Measurements from ENCODE around the gene FBF1. TPM values are rescaled to one million over a fixed set of nuclear protein-coding genes. Genes with fewer than 3 reads are reported as not detected.

The FBF1 gene
- total and polyA plus RNA-seq, 2 of the 8 experiments (the other 6 are each of a cell fraction or from before 2014, with no cell fraction given), result 8.1 to 13.1 TPM

- 91% methylated on average over 13 of the region's 18 CpGs; no CpG with 5 or more reads in 1 of the 2 experiments for WGBS, 2 experiments (ENCODE audit: extremely low coverage in 1 of 2, insufficient coverage in 1 of 2, insufficient read length in 1 of 2, insufficient replicate concordance in 2 of 2, low coverage in 1 of 2, low lambda C conversion rate in 2 of 2, missing lambda C conversion rate in 1 of 2)
- no peak for FAIRE-seq
- H2BK15ac ChIP-seq (ENCODE audit: low read length), result no peak overlapping the region
These were observed 47.4 kb downstream of the FBF1 start for GRCh38 chr17:75893305-75894048.

More at GRCh38 chr17:75893305-75894048, 47.4 kb downstream of the FBF1 start:
- H3K18ac ChIP-seq (ENCODE audit: extremely low read depth, low read length), result no peak overlapping the region; the same call in 1 of the 2 replicates
- H4K20me1 ChIP-seq (replicated peaks in 1 of 2; ENCODE audit: control insufficient read depth in 1 of 2, insufficient read depth in 2 of 2, low read length in 2 of 2), result peaks cover under 1 to 12% of the 10 kb centered on the region in 2 experiments
- H4K8ac ChIP-seq (ENCODE audit: extremely low read depth, insufficient read depth, low read length), result no peak overlapping the region; the same call in 1 of the 2 replicates
- peaks cover 3% of the 10 kb centered on the region; the same call in 1 of the 2 replicates for H3K79me1 ChIP-seq (ENCODE audit: low read depth, low read length)
- no peak overlapping the region for H2BK12ac ChIP-seq (ENCODE audit: low read depth, low read length)
- H2BK20ac ChIP-seq (ENCODE audit: low read length), result no peak overlapping the region
- H4K91ac ChIP-seq (replicated peaks; ENCODE audit: insufficient read length, low read length), result no peak overlapping the region
- H2AFZ ChIP-seq (ENCODE audit: low read length), result no peak overlapping the region
- DNase-seq (ENCODE audit: low read depth in 1 of 2, low spot score in 2 of 2), result no peak
- no peak overlapping the region for H3K9ac ChIP-seq (replicated peaks in 1 of 4; ENCODE audit: extremely low read depth in 1 of 4, low read depth in 3 of 4, low read length in 3 of 4)
- H3K14ac ChIP-seq (ENCODE audit: insufficient read length), result no peak overlapping the region
- no peak overlapping the region for H2BK120ac ChIP-seq (replicated peaks; ENCODE audit: low read depth, low read length)
- TF ChIP-seq CHD2 (IDR thresholded peaks at IDR 0.05; ENCODE audit: low read length), result no peak
- no peaks in the 10 kb centered on the region for H3K27me3 ChIP-seq (replicated peaks in 1 of 4; ENCODE audit: control insufficient read depth in 3 of 4, extremely low read depth in 1 of 4, insufficient read depth in 3 of 4, low read length in 3 of 4)
- H3K9me3 ChIP-seq (ENCODE audit: insufficient read depth in 2 of 2, low read depth in 1 of 2, low read length in 1 of 2), result no peaks in the 10 kb centered on the region
- H3K4me3 ChIP-seq (ENCODE audit: extremely low read depth in 1 of 4, insufficient read depth in 2 of 4, low read depth in 3 of 4, low read length in 4 of 4), result no peak overlapping the region
- peaks cover 4 to 25% (median 13%) of the 10 kb centered on the region in 4 experiments for H3K4me1 ChIP-seq (replicated peaks in 1 of 4; ENCODE audit: control insufficient read depth in 3 of 4, insufficient read depth in 4 of 4, low read length in 3 of 4)
- H3K36me3 ChIP-seq (ENCODE audit: control insufficient read depth in 2 of 4, insufficient read depth in 4 of 4, low read length in 3 of 4), result peaks cover 2 to 19% (median 11%) of the 10 kb centered on the region in 4 experiments; a peak in 6 of 8 replicates
- peak overlapping the region; percentile 56; the same call in 1 of the 2 replicates for H2AK5ac ChIP-seq (ENCODE audit: low read depth, low read length)
- H3K23ac ChIP-seq (ENCODE audit: insufficient read length), result no peak overlapping the region
- no peak overlapping the region for H3K27ac ChIP-seq (ENCODE audit: low read depth, low read length)
- ChIA-PET POLR2A (ENCODE audit: partially characterized antibody) (interaction anchor here (0.5 to 12.1 kb wide), 6 partner anchors 8 to 703 kb away, joined by 3 to 143 read pairs (median 11); partner anchors contain the start of genes MRPL38, TRIM47 and UNK), CTCF (ENCODE audit: partially characterized antibody) (interaction anchor here (0.9 to 51.3 kb wide), 11 partner anchors 8 to 115 kb away, joined by 3 to 885 read pairs (median 6); partner anchors contain the start of genes CDK3 and TRIM47)
- H2BK5ac ChIP-seq (ENCODE audit: low read depth, low read length), result peak overlapping the region; percentile 78; the same call in 1 of the 2 replicates
- peaks cover 0 to 15% of the 10 kb centered on the region in 2 experiments; a peak in 1 of 4 replicates for H3K79me2 ChIP-seq (ENCODE audit: control insufficient read depth in 1 of 2, insufficient read depth in 2 of 2, low read length in 2 of 2)
- H3K4ac ChIP-seq (replicated peaks; ENCODE audit: insufficient read length, low read depth, low read length), result no peak overlapping the region
- 0 out of 4 replicates have a peak overlapping the region, but pooled peaks of 1 of the 2 experiments have one; percentile 88 for H3K4me2 ChIP-seq (ENCODE audit: insufficient read depth in 1 of 2, low read depth in 2 of 2, low read length in 2 of 2)
- H3K56ac ChIP-seq (replicated peaks; ENCODE audit: insufficient read length, low read depth, low read length), result no peak overlapping the region
- no peak overlapping the region for H4K5ac ChIP-seq (ENCODE audit: insufficient read length, low read depth, low read length)
- H3K23me2 ChIP-seq (ENCODE audit: low read depth, low read length), result peaks cover 8% of the 10 kb centered on the region
